ENCODE data around the gene AMOTL1.

The AMOTL1 gene

GRCh38 chr11:94767701-94768601 is at the start of gene AMOTL1:
Gene AMOTL1, plus strand, starts transcription at chr11:94768356. Its CDS starts 156 bp downstream, at chr11:94768512.
- TF ChIP-seq ZFX (IDR thresholded peaks at IDR 0.05; ENCODE audit: borderline replicate concordance), result no peak
- no peak for TF ChIP-seq CTCF (IDR thresholded peaks at IDR 0.05)
- no peak within 1 kb of the TSS for H3K27ac ChIP-seq

- TF ChIP-seq CTCF (IDR thresholded peaks at IDR 0.05), result no peak
- no peak overlapping the region for H3K27ac ChIP-seq
Measured at GRCh38 chr11:94719876-94720275, 48.3 kb upstream of the AMOTL1 start.

GRCh38 chr11:94721565-94722292 is 46.4 kb upstream of the AMOTL1 start:
- H3K27ac ChIP-seq, result no peak overlapping the region
- TF ChIP-seq ZFX (IDR thresholded peaks at IDR 0.05; ENCODE audit: borderline replicate concordance) (no peak), CTCF (IDR thresholded peaks at IDR 0.05) (no peak)

GRCh38 chr11:94722735-94723134 is 45.4 kb upstream of the AMOTL1 start:
- no peak overlapping the region for H3K27ac ChIP-seq
- TF ChIP-seq ZFX (IDR thresholded peaks at IDR 0.05; ENCODE audit: borderline replicate concordance), result no peak

- TF ChIP-seq ZFX (IDR thresholded peaks at IDR 0.05; ENCODE audit: borderline replicate concordance), result no peak
- TF ChIP-seq CTCF (IDR thresholded peaks at IDR 0.05), result no peak
- H3K27ac ChIP-seq, result no peak overlapping the region
Measured at GRCh38 chr11:94725097-94725496, 43.1 kb upstream of the AMOTL1 start.

- no peak for TF ChIP-seq CTCF (IDR thresholded peaks at IDR 0.05)
- H3K27ac ChIP-seq, result no peak overlapping the region
Measured at GRCh38 chr11:94727819-94728218, 40.3 kb upstream of the AMOTL1 start.

- no peak overlapping the region for H3K27ac ChIP-seq
- TF ChIP-seq CTCF (IDR thresholded peaks at IDR 0.05) (no peak), ZFX (IDR thresholded peaks at IDR 0.05; ENCODE audit: borderline replicate concordance) (no peak)
Measured at GRCh38 chr11:94728541-94728940, 39.6 kb upstream of the AMOTL1 start.
